Effector memory CD8-positive, alpha-beta T cell (primary cell): ENCODE data around the gene AGPAT3.

Experiments used
- ATAC-seq: fragments of 150-1000 bp; cut with Tn5 transposase; replicated peaks from 2 replicates; pipeline ENCODE4 v1.10.0; 2021; ENCODE audit warnings: mild to moderate bottlenecking, moderate library complexity
- DNase-seq, 3 experiments: peaks; one replicate each; pipeline ENCODE4 v3.0.0; 2021
- H3K27ac Mint-ChIP-seq, 2 donors: one replicate each; pipeline ENCODE4 v1.8.0; 2022; ENCODE audit warnings: mild to moderate bottlenecking in 2 of 2, mixed read lengths in 2 of 2, moderate library complexity in 2 of 2
- H3K27me3 Mint-ChIP-seq, 2 donors: one replicate each; pipeline ENCODE4 v1.8.0; 2022; ENCODE audit warnings: mixed read lengths in 2 of 2
- H3K36me3 Mint-ChIP-seq: one replicate; pipeline ENCODE4 v1.8.0; 2022; ENCODE audit warnings: mild to moderate bottlenecking, moderate library complexity, mixed read lengths; ENCODE audit not compliant: insufficient read depth
- H3K4me1 Mint-ChIP-seq, 2 donors: one replicate each; pipeline ENCODE4 v1.8.0; 2022; ENCODE audit warnings: low read depth in 2 of 2, mixed read lengths in 2 of 2
- H3K4me3 Mint-ChIP-seq, 2 donors: one replicate each; pipeline ENCODE4 v1.8.0; 2022; ENCODE audit warnings: mild to moderate bottlenecking in 2 of 2, mixed read lengths in 2 of 2, moderate library complexity in 2 of 2
- H3K9me3 Mint-ChIP-seq, 2 donors: one replicate each; pipeline ENCODE4 v1.8.0; 2022; ENCODE audit warnings: mixed read lengths in 2 of 2

Gene AGPAT3

DNA sequence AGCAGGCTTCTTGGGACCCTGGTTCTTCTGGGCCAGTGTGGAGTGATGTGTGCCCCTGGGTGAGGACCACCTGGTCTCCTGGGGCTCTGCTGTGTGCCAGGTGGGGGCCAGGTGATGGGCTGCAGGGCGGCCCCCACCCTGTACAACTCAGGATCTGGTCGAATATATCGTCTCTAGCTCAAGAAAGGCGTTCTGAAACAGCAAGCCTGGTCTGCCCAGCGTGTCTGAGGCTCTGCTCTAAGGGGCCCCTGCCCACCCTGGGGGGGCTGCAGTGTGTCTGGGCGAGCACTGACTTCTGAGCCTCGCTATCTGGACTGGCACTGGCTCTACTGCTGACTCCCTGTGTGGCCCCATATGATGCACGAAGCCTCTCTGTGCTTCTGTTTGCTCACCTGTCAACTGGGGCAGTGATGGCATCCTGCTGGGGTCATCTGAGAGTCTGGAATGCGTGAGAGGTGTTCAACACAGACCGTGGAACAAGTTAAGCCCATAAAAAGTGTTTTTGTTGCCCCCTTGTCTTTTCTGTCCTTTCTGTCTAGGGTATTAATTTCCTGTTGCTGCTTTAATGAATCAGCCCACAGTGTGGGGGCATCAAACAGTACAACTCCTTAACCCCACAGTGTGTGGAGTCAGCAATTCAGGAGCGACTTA lies 91.1 kb downstream of the AGPAT3 start:
- Mint-ChIP-seq H3K4me1 (peaks cover 16% of the 10 kb centered on the region in 2 donors), H3K27me3 (no peaks in the 10 kb centered on the region), H3K4me3 (no peak overlapping the region), H3K9me3 (no peaks in the 10 kb centered on the region), H3K36me3 (peaks cover 10% of the 10 kb centered on the region), H3K27ac (peak overlapping the region in 1 of 2 donors; percentile 71)
- ATAC-seq (no peak), DNase-seq (no peak)

DNA sequence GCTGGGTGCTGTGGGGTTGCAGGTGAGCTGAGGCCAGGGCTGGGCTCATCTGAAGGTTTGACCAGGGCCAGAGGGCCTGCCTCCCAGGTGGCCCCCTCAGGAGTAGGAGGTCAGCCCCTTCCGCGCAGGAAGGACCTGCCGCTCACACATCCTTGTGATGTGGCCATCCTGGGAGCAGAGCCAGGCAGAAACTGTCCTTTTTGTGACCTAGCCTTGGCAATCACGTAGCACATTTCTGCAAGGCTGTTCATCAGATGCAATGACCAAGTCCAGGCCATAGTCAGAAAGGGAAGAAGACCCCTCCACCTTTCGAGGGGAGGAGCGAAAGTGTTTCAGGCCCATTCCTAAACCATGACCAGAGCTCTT lies 91.6 kb downstream of the AGPAT3 start:
- H3K27ac Mint-ChIP-seq, result peak overlapping the region in 1 of 2 donors; percentile 71
- DNase-seq (no peak), ATAC-seq (no peak)
- H3K4me3 Mint-ChIP-seq, result peak overlapping the region in 1 of 2 donors; percentile 51
- peaks cover 13 to 14% of the 10 kb centered on the region in 2 donors for H3K4me1 Mint-ChIP-seq
- H3K36me3 Mint-ChIP-seq, result peaks cover 10% of the 10 kb centered on the region
- no peaks in the 10 kb centered on the region for H3K27me3 Mint-ChIP-seq
- H3K9me3 Mint-ChIP-seq, result no peaks in the 10 kb centered on the region

DNA sequence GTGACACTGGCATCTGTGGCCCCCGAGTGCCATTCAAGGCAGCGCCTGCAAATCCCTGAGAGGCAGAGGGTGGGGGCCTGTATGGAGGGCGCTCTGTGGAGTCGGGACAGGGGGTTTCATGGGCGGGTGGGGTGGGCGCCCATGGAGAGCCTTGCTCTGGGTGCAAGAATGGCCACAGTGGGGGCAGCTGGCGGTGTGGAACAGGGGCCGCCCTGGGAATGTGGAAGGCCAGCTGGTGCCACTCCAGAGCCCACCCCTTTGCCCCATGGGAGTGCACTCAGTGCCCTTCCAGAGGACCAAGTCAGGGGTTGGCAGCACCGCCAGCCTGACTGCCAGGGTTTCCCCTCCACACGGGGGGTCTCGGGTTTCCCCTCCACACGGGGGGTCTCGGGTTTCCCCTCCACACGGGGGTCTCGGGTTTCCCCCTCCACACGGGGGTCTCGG lies 92.1 kb downstream of the AGPAT3 start:
- H3K27me3 Mint-ChIP-seq, result no peaks in the 10 kb centered on the region
- peaks cover 7% of the 10 kb centered on the region for H3K36me3 Mint-ChIP-seq
- peak overlapping the region in 1 of 2 donors; percentile 71 for H3K27ac Mint-ChIP-seq
- no peak for DNase-seq
- H3K4me1 Mint-ChIP-seq, result peaks cover 10 to 12% of the 10 kb centered on the region in 2 donors
- no peak overlapping the region for H3K4me3 Mint-ChIP-seq
- ATAC-seq, result no peak
- H3K9me3 Mint-ChIP-seq, result no peaks in the 10 kb centered on the region

DNA sequence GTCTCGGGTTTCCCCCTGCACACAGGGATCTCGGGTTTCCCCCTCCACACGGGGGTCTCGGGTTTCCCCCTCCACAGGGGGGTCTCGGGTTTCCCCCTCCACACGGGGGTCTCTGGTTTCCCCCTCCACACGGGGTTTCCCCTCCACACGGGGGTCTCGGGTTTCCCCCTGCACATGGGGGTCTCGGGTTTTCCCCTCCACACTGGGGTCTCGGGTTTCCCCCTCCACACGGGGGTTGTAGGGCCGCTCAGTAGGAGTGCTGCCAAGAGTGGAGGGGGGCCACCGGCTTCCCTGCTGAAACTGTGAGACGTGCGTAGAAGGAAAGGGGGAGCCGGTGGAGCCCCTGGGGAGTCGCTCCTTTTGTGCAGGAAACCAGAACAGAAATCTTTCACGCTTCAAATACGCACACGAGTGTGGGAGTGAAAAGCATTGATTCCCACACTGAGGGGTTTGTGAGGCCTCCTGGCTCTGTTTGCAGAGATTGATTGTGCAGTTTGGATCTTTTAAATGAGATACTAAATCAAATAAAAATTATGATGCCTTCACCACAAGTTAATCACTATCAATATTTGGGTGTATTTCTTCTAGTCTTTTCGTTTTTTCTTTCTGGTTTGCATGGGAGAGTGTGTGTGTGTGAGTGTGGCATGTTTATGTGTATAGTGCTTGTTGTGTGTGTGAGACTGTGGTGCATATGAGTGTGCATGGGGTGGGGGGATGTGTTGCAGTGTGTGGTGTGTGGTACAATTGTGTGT lies 92.8 kb downstream of the AGPAT3 start:
- H3K4me3 Mint-ChIP-seq, result no peak overlapping the region
- H3K27me3 Mint-ChIP-seq, result no peaks in the 10 kb centered on the region
- peaks cover 7% of the 10 kb centered on the region for H3K36me3 Mint-ChIP-seq
- H3K9me3 Mint-ChIP-seq, result no peaks in the 10 kb centered on the region
- ATAC-seq, result no peak
- DNase-seq, result no peak
- peaks cover 9 to 12% of the 10 kb centered on the region in 2 donors for H3K4me1 Mint-ChIP-seq
- H3K27ac Mint-ChIP-seq, result no peak overlapping the region

DNA sequence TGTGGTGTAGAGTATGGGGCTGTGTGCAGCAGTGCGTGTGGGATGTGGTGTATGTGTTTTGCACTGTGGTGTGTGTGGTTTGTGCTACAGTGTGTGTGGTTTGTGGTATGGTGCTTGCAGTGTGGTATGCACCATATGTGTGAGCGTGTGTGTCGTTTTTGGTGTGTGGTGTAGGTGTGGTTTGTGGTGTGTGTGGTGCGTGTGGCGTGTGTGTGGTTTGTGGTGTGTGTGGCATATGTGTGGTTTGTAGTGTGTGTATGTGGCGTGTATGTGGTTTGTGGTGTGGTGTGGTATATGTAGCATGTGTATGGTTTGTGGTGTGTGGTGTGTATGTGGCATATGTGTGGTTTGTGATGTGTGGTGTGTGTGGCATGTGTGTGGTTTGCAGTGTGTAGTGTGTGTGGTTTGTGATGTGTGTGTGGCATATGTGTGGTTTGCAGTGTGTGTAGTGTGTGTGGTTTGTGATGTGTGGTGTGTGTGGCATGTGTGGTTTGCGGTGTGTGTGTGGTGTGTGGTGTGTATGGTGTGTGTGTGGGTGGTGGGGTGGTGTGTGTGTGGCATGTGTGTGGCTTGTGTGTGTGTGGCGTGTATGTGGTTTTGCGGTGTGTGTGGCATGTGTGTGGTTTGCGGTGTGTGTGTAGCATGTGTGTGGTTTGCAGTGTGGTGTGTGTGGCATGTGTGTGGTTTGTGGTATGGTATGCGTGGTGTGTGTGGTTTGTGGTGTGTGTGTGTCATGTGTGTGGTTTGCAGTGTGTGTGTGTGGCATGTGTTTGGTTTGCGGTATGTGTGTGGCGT lies 93.5 kb downstream of the AGPAT3 start:
- H3K27ac Mint-ChIP-seq, result no peak overlapping the region
- H3K4me1 Mint-ChIP-seq, result peaks cover 10% of the 10 kb centered on the region in 2 donors
- H3K9me3 Mint-ChIP-seq, result no peaks in the 10 kb centered on the region
- DNase-seq (peak; percentile 13 to 18 (median 16)), ATAC-seq (peak; percentile 54)
- no peaks in the 10 kb centered on the region for H3K27me3 Mint-ChIP-seq
- no peak overlapping the region for H3K4me3 Mint-ChIP-seq
- H3K36me3 Mint-ChIP-seq, result peaks cover 7% of the 10 kb centered on the region

DNA sequence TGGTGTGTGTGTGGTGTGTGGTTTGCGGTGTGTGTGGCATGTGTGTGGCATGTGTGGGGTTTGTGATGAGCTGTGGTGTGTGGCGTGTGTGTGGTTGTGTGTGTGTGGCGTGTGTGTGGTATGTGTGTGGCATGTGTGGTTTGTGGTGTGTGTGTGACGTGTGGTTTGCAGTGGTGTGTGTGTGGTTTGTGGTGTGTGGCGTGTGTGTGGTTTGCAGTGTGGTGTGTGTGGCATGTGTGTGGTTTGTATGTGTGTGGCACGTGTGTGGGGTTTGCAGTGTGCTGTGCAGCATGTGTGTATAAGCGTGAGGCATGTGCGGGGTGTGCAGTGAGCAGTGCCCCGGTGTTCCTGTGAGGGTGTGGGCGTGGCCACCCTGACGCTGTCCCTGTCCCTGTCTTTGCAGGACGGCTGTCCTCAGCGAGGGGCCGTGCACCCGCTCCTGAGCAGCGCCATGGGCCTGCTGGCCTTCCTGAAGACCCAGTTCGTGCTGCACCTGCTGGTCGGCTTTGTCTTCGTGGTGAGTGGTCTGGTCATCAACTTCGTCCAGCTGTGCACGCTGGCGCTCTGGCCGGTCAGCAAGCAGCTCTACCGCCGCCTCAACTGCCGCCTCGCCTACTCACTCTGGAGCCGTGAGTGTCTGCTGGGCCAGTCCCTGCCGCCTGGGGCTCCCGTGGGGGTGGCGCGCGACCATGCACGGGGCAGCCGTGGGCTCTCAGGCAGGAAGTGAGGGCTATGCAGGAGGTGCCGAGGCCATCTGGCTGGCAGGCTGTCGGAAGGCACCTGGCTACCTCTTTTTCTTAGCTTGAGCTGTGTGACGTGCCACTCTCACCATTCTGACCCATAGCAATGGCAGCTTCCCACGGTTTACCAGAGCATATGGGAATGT lies 94.5 kb downstream of the AGPAT3 start:
- H3K27me3 Mint-ChIP-seq, result no peaks in the 10 kb centered on the region
- H3K27ac Mint-ChIP-seq, result no peak overlapping the region
- H3K9me3 Mint-ChIP-seq, result no peaks in the 10 kb centered on the region
- no peak overlapping the region for H3K4me3 Mint-ChIP-seq
- DNase-seq, result peak in 2 of 3 experiments; percentile 12 to 22
- peaks cover 7% of the 10 kb centered on the region for H3K36me3 Mint-ChIP-seq
- ATAC-seq, result peak; percentile 33
- H3K4me1 Mint-ChIP-seq, result peaks cover 5 to 12% of the 10 kb centered on the region in 2 donors

DNA sequence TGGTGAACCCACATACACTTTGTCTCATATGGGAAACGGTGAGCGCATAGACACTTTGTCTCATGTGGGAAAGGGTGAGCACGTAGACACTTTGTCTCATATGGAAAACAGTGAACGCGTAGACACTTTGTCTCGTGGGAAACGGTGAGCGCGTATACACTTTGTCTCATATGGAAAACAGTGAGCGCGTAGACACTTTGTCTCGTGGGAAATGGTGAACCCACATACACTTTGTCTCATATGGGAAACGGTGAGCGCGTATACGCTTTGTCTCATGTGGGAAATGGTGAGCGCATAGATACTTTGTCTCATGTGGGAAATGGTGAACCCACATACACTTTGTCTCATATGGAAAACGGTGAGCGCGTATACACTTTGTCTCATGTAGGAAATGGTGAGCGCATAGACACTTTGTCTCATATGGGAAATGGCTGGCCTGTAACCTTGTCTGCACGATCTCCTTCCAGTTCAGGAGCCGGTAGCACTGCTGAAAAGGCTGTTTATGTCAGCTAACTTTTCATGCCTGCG lies 96.4 kb downstream of the AGPAT3 start:
- Mint-ChIP-seq H3K4me3 (no peak overlapping the region), H3K36me3 (peaks cover 4% of the 10 kb centered on the region), H3K27ac (no peak overlapping the region), H3K4me1 (peaks cover 5 to 12% of the 10 kb centered on the region in 2 donors), H3K27me3 (no peaks in the 10 kb centered on the region), H3K9me3 (no peaks in the 10 kb centered on the region)
- no peak for ATAC-seq
- no peak for DNase-seq

DNA sequence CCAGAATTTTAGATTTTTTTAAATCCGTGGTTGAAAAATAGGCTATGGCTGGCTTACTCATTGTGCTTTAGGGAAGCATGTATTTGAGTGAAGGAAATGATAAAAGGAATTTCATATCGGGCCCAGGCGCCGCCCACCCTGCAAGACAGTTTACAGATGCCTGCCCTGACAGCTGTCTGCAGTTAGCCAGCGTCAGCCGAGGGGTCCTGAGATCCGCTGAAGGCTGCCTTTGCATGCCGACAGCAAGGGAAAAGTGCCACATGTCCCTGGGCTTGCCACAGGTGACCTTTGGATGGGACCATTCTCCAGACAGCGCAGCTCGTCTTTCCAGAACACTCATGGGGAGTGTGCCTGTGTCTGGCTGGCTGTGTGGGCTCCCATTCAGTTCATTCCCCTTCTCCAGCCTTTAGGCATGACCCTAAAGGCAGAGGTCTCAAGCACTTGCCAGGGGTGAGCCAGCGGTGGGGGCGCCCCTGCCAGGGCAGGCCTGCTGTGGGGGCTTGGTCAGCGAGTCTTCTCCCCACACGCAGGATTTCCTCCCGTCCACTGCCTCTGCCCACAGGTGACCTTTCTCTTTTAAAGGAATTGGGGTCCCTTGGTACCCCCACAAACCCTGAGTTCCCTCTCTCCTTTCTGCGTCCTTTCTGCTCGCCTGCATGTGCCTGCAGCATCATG lies 101.0 kb downstream of the AGPAT3 start:
- Mint-ChIP-seq H3K27ac (no peak overlapping the region), H3K4me1 (peaks cover 0 to 11% of the 10 kb centered on the region in 2 donors), H3K36me3 (peaks cover 17% of the 10 kb centered on the region), H3K9me3 (no peaks in the 10 kb centered on the region), H3K4me3 (no peak overlapping the region), H3K27me3 (no peaks in the 10 kb centered on the region)
- DNase-seq (no peak), ATAC-seq (no peak)

DNA sequence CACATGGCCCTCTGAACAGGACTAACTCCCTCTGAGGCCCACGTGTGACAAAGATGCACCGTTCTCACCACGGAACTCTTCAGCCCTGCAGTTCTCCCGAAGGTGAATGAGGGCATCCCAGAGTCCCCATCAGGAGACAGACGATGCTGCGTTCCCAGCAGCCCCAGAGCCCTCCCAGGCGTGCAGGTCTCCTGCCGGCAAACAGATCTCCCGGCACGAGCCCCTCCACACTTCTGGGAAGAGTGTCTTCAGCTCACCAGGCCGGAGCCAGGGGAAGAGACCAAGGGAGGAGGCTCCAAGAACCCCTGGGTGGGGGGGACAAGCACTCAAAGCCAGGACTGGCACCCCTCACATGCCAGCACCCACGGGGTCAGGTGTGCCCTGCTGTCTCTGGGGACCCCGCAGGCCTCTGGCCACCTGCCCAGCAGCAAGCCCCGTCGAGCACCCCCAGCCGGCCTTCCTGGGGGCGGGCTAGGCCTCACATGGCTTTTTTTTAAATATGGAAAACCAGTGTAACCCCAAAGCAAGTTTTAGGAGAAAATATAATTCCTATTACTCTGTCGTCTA lies 102.0 kb downstream of the AGPAT3 start:
- Mint-ChIP-seq H3K4me1 (peaks cover 0 to 11% of the 10 kb centered on the region in 2 donors), H3K9me3 (no peaks in the 10 kb centered on the region), H3K4me3 (no peak overlapping the region), H3K36me3 (peaks cover 24% of the 10 kb centered on the region), H3K27me3 (no peaks in the 10 kb centered on the region), H3K27ac (peak overlapping the region in 1 of 2 donors; percentile 3)
- ATAC-seq (no peak), DNase-seq (no peak)

DNA sequence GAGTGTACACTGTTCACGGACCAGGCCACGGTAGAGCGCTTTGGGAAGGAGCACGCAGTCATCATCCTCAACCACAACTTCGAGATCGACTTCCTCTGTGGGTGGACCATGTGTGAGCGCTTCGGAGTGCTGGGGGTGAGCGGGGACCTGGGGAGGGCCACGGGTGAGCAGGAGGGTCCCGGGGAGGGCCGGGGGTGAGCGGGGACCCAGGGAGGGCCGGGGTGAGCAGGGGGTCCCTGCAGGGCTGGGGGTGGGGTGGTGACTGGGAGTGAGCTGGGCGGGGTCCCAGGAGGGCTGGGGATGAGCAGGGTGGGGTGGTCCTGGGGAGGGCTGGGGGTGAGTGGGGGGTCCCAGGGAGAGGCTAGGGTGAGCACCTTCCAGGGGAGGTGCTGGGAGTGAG lies 103.0 kb downstream of the AGPAT3 start:
- H3K27ac Mint-ChIP-seq, result no peak overlapping the region
- ATAC-seq, result no peak
- peaks cover 25% of the 10 kb centered on the region for H3K36me3 Mint-ChIP-seq

DNA sequence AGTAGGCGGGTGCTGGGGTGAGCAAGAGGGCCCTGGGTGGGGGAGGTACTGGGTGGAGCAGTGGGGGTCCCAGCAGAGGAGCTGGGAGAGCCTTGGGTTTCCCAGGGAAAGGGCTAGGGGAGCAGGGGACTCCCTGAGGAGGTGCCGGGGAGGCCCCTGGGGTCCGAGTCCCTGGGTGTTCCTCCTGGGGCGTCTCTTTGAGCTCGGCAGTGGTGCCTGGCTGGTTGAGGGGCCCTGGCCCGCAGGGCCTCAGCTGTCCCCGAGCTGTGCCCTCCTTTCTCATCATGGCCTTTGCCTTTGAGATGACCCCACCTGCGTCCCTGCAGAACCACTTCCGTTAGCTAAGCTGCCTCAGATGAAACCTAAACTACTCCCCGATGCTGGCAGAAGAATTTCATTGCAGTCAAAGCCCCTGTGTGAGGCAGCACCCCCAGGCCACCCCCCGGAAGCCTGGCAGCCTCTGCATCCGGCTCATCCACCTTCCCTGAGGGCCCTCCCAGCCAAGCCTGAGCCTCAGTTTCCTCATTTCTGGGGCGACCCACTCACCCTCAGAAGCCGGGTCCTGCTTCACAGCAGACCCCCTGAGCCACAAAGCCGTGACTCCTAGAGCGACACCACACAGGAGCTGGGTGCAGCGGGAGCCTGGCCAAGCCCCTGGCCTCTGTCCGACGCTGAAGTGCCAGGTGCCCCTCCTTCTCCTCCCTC lies 103.5 kb downstream of the AGPAT3 start:
- peaks cover 0 to 6% of the 10 kb centered on the region in 2 donors for H3K4me1 Mint-ChIP-seq
- DNase-seq, result no peak
- ATAC-seq, result no peak
- no peaks in the 10 kb centered on the region for H3K27me3 Mint-ChIP-seq
- no peak overlapping the region for H3K27ac Mint-ChIP-seq
- H3K36me3 Mint-ChIP-seq, result peaks cover 25% of the 10 kb centered on the region
- H3K4me3 Mint-ChIP-seq, result no peak overlapping the region
- no peaks in the 10 kb centered on the region for H3K9me3 Mint-ChIP-seq

More for the DNA sequence above, 103.0 kb downstream of the AGPAT3 start:
- peaks cover 0 to 9% of the 10 kb centered on the region in 2 donors for H3K4me1 Mint-ChIP-seq
- no peaks in the 10 kb centered on the region for H3K9me3 Mint-ChIP-seq
- no peak for DNase-seq
- H3K27me3 Mint-ChIP-seq, result no peaks in the 10 kb centered on the region
- no peak overlapping the region for H3K4me3 Mint-ChIP-seq

DNA sequence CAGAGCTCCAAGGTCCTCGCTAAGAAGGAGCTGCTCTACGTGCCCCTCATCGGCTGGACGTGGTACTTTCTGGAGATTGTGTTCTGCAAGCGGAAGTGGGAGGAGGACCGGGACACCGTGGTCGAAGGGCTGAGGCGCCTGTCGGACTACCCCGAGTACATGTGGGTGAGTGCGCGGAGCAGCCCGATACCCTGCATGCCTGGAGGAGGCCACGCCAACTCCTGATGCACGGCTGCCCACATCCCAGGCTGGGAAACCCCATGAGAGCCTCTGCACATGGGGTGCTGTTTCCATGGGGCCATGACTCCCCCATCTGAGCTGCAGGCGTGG lies 104.1 kb downstream of the AGPAT3 start:
- no peak overlapping the region for H3K4me3 Mint-ChIP-seq
- ATAC-seq (no peak), DNase-seq (no peak)
- H3K4me1 Mint-ChIP-seq, result peaks cover 0 to 7% of the 10 kb centered on the region in 2 donors
- H3K9me3 Mint-ChIP-seq, result no peaks in the 10 kb centered on the region
- H3K27me3 Mint-ChIP-seq, result no peaks in the 10 kb centered on the region
- peaks cover 25% of the 10 kb centered on the region for H3K36me3 Mint-ChIP-seq
- no peak overlapping the region for H3K27ac Mint-ChIP-seq
